ENCODE data around the gene PRDX1.
"Not testable (repeated sequence)": the region's sequence is repeated elsewhere in the genome, so short reads cannot be mapped to it uniquely, and the experiment has no call there.

Gene PRDX1

GRCh38 chr1:45503462-45504360 lies 18.0 kb downstream of the PRDX1 start:
- DNase-seq: no peak

DNA sequence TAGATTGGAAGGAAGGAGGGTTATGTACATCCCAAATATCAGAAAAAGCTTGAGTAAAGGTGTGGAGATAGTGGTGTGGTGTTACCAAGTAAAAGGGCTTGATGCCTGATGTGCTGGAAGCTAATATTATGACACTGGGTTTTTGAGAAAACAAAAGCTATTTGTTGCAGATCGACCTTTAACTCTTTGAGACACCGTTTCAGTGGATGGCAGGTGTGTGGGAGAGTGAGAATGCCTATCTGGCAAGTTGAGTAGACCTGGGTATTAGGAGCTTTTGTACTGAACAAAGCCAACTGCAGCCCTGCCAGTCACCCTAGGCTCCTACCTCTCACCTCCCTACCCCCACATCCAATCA lies 20.2 kb downstream of the PRDX1 start:
- DNase-seq: no peak

- no peak for DNase-seq
These were observed 22.3 kb downstream of the PRDX1 start for GRCh38 chr1:45499415-45499769.

DNA sequence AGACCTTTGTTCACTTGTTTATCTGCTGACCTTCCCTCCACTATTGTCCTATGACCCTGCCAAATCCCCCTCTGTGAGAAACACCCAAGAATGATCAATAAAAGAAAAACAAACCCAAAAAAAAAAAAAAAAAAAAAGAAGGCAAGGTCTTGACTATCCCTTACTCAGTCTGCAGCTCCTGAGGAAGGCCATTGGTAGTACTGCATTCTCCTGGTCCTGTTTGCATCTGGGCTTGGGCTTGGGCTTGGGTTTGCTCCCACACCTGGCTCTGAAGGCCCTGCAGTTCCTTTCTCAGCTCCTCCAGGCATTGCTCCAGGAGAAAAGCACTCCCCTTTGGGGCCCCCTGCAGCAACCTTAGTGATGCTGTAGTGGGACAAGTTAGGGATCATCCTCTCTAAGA lies 23.4 kb downstream of the PRDX1 start:
- no peak for DNase-seq

- peak; percentile 59 for DNase-seq
These were observed 28.5 kb downstream of the PRDX1 start for GRCh38 chr1:45493116-45493697.

DNA sequence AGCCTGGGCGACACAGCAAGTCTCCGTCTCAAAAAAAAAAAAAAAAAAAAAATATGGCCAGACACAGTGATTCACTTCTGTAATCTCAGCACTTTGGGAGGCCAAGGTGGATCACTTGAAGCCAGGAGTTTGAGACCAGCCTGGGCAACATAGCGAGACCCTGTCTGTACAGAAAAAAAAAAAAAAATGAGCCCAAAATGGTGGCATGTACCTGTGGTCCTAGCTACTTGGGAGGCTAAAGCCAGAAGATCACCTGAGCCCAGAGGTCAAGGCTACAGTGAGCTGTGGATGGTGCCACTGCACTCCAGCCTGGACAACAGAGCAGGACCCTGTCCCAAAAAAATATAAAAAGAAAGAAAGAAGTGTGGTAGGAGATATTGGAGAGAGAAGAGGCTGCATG lies 29.0 kb downstream of the PRDX1 start:
- DNase-seq: no peak

GRCh38 chr1:45491487-45492260 lies 30.0 kb downstream of the PRDX1 start:
- DNase-seq: no peak

GRCh38 chr1:45490626-45491486 lies 30.8 kb downstream of the PRDX1 start, which contains the start of gene TESK2:
Gene TESK2 (minus strand): TSS chr1:45491163. CDS start chr1:45457785, 33,378 bp downstream.
- DNase-seq: peak; percentile 99

- no peak for DNase-seq
These were observed 31.5 kb downstream of the PRDX1 start for GRCh38 chr1:45490121-45490625.

DNA sequence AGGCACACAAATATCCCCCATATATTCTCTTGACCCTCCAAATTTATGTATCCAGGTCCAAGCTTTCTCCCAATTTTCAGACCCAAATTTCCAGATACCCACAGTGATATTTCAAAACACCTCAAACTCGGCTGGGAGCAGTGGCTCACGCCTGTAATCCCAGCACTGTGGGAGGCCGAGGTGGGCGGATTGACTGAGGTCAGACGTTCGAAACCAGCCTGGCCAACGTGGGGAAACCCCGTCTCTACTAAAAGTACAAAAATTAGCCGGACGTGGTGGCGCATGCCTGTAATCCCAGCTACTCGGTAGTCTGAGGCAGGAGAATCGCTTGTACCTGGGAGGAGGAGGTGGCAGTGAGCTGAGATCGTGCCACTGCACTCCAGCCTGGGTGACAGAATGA lies 32.3 kb downstream of the PRDX1 start:
- not testable (repeated sequence) for DNase-seq

DNA sequence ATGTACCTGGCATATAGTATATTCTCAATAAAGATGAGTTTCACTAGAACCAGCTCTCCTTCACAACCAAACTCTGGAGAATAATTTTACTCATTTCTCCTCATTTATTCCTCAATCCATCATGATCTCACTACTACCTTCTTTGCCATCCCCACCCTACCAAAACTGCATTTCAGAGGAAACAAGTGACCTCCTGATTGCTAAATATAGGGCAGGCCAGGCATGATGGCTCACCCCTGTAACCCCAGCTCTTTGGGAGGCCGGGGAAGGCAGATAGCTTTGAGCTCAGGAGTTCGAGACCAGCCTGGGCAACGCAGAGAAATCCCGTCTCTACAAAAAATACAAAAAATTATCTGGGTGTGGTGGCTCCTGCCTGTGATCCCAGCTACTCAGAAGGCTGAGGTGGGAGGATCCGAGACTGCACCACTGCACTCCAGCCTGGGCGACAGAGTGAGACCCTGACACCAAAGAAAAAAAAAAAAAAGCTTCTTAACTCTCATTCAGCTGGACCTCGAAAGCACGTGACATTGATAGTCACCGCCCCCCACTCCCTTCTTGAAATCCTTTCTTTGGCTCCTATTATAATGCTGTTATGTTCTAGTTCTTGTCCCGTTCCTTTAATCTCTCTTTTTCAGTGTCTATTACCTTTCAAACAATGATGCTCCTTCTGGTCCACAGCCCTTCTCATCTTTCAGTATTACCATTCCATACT lies 32.9 kb downstream of the PRDX1 start:
- DNase-seq: no peak

DNA sequence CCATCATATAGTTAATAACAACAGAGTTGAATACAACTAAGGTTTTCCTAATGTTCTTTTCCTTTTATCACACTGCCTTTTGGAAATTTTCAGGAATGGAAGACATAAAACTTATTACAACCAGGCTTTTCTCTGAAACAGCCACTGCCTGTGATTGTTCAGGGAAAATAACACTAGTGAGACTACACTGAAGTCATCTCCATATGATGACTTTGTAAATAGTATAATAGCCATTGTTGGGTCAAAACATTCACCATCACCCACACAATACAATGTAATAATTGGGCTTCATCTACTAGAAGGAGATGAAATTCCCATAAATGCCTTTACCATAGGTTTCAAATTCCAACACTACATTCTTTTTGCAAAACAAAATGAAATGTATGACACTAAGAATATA lies 35.7 kb downstream of the PRDX1 start:
- no peak for DNase-seq

DNA sequence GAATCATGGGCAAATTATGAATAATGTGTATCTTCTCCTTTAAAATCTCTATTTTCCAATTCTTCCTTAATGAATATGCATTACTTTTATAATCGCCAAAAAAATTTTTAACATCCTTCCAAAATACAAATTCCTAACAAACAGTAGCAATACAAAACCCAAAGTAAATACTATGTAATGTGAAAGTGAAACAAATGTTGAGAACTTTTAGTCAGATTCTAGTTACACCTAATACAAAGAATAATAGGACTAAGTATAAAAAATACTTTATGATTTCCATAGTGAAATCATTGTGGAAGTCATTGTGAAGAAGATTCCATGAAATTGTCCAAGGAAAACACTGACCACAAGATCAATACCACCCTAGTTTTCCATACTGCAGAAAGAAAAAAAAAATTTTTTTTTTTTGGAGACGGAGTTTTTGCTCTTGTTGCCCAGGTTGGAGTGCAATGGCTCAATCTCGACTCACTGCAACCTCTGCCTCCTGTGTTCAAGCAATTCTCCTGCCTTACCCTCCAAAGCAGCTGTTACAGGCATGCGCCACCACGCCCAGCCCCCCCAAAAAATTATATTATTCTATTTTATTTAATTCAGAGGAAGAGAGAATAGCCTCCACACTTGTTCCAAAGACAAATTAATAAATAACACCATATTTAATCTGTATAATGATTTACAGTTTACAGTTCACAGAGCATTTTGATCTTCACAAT lies 42.5 kb downstream of the PRDX1 start:
- no peak for DNase-seq

GRCh38 chr1:45478121-45478814 lies 43.4 kb downstream of the PRDX1 start:
- DNase-seq: no peak

DNA sequence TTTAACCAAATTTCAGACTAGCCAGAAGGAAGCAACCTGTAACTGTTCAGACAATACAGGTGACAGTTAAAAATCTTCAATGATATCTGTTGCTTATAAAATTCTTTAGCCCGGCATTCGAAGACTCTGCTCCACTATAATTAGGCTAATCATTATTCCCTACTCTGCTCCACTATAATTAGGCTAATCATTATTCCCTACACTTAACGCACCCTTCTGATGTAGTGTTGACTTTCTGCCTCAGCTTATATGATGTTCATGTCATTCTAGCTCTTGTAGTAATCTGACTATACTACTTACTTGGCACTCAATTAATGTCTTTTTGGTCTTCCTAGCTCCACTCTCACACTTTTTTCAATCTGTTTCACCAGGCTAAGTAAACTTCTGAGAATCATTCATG lies 44.0 kb downstream of the PRDX1 start:
- DNase-seq: no peak

DNA sequence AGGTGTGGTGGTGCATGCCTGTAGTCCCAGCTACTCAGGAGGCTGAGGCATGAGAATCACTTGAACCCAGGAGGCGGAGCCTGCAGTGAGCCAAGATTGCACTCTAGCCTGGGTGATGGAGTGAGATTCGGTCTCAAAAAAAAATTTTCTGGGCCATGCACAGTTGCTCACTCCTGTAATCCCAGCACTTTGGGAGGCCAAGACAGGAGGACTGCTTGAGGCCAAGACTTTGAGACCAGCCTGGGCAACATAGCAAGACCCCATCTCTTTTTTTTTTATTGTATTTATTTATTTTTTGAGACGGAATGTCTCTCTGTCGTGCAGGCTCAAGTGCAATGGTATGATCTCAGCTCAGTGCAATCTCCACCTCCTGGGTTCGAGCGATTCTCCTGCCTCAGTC lies 47.5 kb downstream of the PRDX1 start:
- not testable (repeated sequence) for DNase-seq

DNA sequence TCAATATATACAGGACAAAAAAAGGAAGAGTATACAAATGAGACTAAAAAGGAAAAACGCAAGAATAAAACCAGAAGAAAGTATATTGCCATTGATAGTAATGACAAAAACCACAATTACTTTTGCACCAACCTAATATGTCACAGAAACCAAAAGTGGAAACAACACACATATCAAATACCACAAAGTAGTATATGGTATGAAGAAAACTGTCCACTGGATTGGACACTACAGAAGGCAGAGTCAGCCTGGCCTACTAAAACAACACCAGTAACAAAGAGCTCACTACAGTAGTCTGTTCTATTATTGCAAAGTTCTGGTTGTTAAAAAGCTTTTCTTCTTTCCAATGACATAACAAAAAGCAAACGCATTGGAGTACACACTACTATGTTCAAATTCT lies 48.4 kb downstream of the PRDX1 start:
- no peak for DNase-seq

GRCh38 chr1:45470306-45470798 lies 51.3 kb downstream of the PRDX1 start:
- DNase-seq: no peak

- not testable (repeated sequence) for DNase-seq
These were observed 54.3 kb downstream of the PRDX1 start for GRCh38 chr1:45467353-45467752.

DNA sequence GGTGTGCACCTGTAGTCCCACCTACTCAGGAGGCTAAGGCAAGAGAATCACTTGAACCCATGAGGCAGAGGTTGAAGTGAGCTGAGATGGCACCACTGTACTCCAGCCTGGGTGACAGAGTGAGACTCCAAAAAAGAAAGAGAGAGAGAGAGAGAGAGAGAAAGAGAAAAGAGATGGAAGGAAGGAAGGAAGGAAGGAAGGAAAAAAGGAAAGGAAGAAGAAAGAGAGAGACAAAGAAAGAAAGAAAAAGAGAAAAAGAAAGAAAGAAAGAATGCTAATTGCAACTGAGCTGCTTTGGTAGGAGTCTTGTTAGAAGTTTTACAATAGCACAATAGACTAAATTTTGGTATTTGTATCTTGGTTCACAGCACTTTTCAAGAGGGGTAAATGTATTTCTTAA lies 56.4 kb downstream of the PRDX1 start:
- DNase-seq: no peak

Measured in fibroblast of skin of back (primary cell).